HCT116 (cell line): Measurements from ENCODE around the gene IP6K3. TPM values are rescaled to one million over a fixed set of nuclear protein-coding genes. Genes with fewer than 3 reads are reported as not detected.
A peak's percentile ranks its signal among the peaks of the same experiment; 100 is the strongest.

Experiments
- ATAC-seq: fragments of 200-7000 bp; cut with Tn5 transposase; 2 replicates; pipeline ENCODE4 v1.9.1; 2020; ENCODE audit warnings: mild to moderate bottlenecking, moderate library complexity
- BruUV-seq: library from RNA; stranded (reverse); fragments of 400-500 nt; replicated peaks from 2 replicates; lab custom pipeline; 2021; lab: Mats Ljungman, UMichigan
- CTCF ChIA-PET: fragments of 300-600 bp; sonication (Branson Sonifier 250); formaldehyde crosslinking; loops from one replicate; lab custom pipeline; 2021; ENCODE audit warnings: antibody characterized with exemption; lab: Charles Lee
- POLR2A ChIA-PET: fragments of 300-600, 350-600 bp; sonication (Branson Sonifier 250); formaldehyde crosslinking; loops from one replicate; lab custom pipeline; 2021; ENCODE audit warnings: antibody characterized with exemption; lab: Charles Lee
- RAD21 ChIA-PET, 2 experiments: fragments of 300-600 bp; sonication (Branson Sonifier 250); formaldehyde crosslinking; loops; one replicate each; lab custom pipeline; 2023; ENCODE audit warnings: low total read pairs in 2 of 2; ENCODE audit not compliant: uncharacterized antibody in 2 of 2, unreplicated experiment in 2 of 2, low non-redundant PET in 1 of 2; lab: Charles Lee
- DNase-seq: peaks from one replicate; pipeline ENCODE4 v3.0.0-alpha.2; 2010; ENCODE audit warnings: low read depth, low spot score
- H2AFZ ChIP-seq: fragments of 200-600 bp; shearing (Covaris generic), sonication (generic); 2 replicates; pipeline ENCODE4 v1.6.1; 2017; ENCODE audit warnings: low read depth, mixed run types, mixed read lengths, antibody characterized with exemption, low read length; ENCODE audit not compliant: poor library complexity, severe bottlenecking
- H3K27ac ChIP-seq: 2 replicates; pipeline ENCODE4 v1.5.1; 2012; ENCODE audit warnings: low read depth, low read length
- H3K27me3 ChIP-seq: fragments of 200-600 bp; sonication (generic); 2 replicates; pipeline ENCODE4 v1.6.1; 2016; ENCODE audit warnings: mixed run types, low read length, mixed read lengths; ENCODE audit not compliant: insufficient read depth
- H3K36me3 ChIP-seq, 2 experiments: fragments of 200-500 bp in 1 of 2; fragments of 200-600 bp in 1 of 2; sonication (Bioruptor generic) in 1 of 2; sonication (generic) in 1 of 2; 2 replicates each; pipeline versions ENCODE4 v1.5.1 to v1.6.1; 2014 to 2016; ENCODE audit warnings: low read length in 2 of 2, inconsistent platforms in 1 of 2, mixed read lengths in 1 of 2, mixed run types in 1 of 2; ENCODE audit not compliant: insufficient read depth in 2 of 2, control insufficient read depth in 1 of 2
- H3K4me1 ChIP-seq, 2 experiments: fragments of 200-600 bp in 1 of 2; sonication (generic) in 1 of 2; 2 replicates each; pipeline versions ENCODE4 v1.5.1 to v1.6.1; 2012 to 2017; ENCODE audit warnings: low read length in 2 of 2, inconsistent platforms in 1 of 2, mild to moderate bottlenecking in 1 of 2, mixed read lengths in 1 of 2, mixed run types in 1 of 2, moderate library complexity in 1 of 2; ENCODE audit not compliant: insufficient read depth in 2 of 2, control insufficient read depth in 1 of 2
- H3K4me2 ChIP-seq: fragments of 200-600 bp; sonication (generic); 2 replicates; pipeline ENCODE4 v1.6.1; 2017; ENCODE audit warnings: mixed run types, low read length, mixed read lengths
- H3K4me3 ChIP-seq, 2 experiments: fragments of 200-600 bp in 1 of 2; sonication (generic) in 1 of 2; replicated peaks in 1 of 2; 2 replicates each; pipeline ENCODE4 v1.5.1; 2011 to 2016; ENCODE audit warnings: low read length in 2 of 2, control low read depth in 1 of 2, low read depth in 1 of 2, mild to moderate bottlenecking in 1 of 2, mixed read lengths in 1 of 2, mixed run types in 1 of 2
- H3K79me2 ChIP-seq: fragments of 200-600 bp; sonication (generic); 2 replicates; pipeline ENCODE4 v1.6.1; 2017; ENCODE audit warnings: mild to moderate bottlenecking, mixed run types, low read length, moderate library complexity, mixed read lengths; ENCODE audit not compliant: insufficient read depth
- H3K9ac ChIP-seq: fragments of 200-600 bp; sonication (generic); 2 replicates; pipeline ENCODE4 v1.6.1; 2016; ENCODE audit warnings: low read length, mixed read lengths
- H3K9me2 ChIP-seq: fragments of 200-600 bp; sonication (generic), shearing (Covaris generic); 2 replicates; pipeline ENCODE4 v1.6.1; 2017; ENCODE audit warnings: mixed run types, mild to moderate bottlenecking, moderate library complexity; ENCODE audit not compliant: insufficient read depth
- H3K9me3 ChIP-seq, 2 experiments: fragments of 200-500 bp in 1 of 2; fragments of 200-600 bp in 1 of 2; sonication (Bioruptor generic) in 1 of 2; sonication (generic) in 1 of 2; 2 replicates each; pipeline ENCODE4 v1.6.1; 2014 to 2017; ENCODE audit warnings: low read length in 2 of 2, mixed read lengths in 2 of 2, inconsistent platforms in 1 of 2, low read depth in 1 of 2, mild to moderate bottlenecking in 1 of 2, mixed run types in 1 of 2, moderate library complexity in 1 of 2; ENCODE audit not compliant: control insufficient read depth in 1 of 2, insufficient read depth in 1 of 2
- H4K20me1 ChIP-seq: fragments of 200-600 bp; sonication (generic), shearing (Covaris generic); 2 replicates; pipeline ENCODE4 v1.6.1; 2017; ENCODE audit warnings: mixed run types, mild to moderate bottlenecking, moderate library complexity; ENCODE audit not compliant: insufficient read depth
- ATF3 ChIP-seq: IDR thresholded peaks from 2 replicates; pipeline ENCODE4 v1.6.1; 2012
- CBX3 ChIP-seq: IDR thresholded peaks from 2 replicates; pipeline ENCODE4 v1.6.1; 2012; ENCODE audit warnings: low read depth
- CEBPB ChIP-seq: IDR thresholded peaks from 2 replicates; pipeline ENCODE4 v1.6.1; 2012; ENCODE audit warnings: low read depth
- EGR1 ChIP-seq: IDR thresholded peaks from 2 replicates; pipeline ENCODE4 v1.6.1; 2012; ENCODE audit warnings: low read depth
- ELF1 ChIP-seq: IDR thresholded peaks from 2 replicates; pipeline ENCODE4 v1.6.1; 2012; ENCODE audit warnings: low read depth, borderline replicate concordance
- EZH2phosphoT487 ChIP-seq: fragments of 200-600 bp; IDR thresholded peaks from 2 replicates; pipeline ENCODE4 v1.6.1; 2018; ENCODE audit warnings: antibody characterized with exemption, borderline replicate concordance
- FOSL1 ChIP-seq: IDR thresholded peaks from 2 replicates; pipeline ENCODE4 v1.6.1; 2012; ENCODE audit warnings: low read depth
- JUND ChIP-seq: IDR thresholded peaks from 2 replicates; pipeline ENCODE4 v1.6.1; 2012
- MAX ChIP-seq: IDR thresholded peaks from 2 replicates; pipeline ENCODE4 v1.6.1; 2012
- POLR2A ChIP-seq: IDR thresholded peaks from 2 replicates; pipeline ENCODE4 v1.7.0; 2011; ENCODE audit warnings: borderline replicate concordance; ENCODE audit not compliant: insufficient read depth, insufficient read length; ENCODE audit errors: extremely low read depth
- POLR2AphosphoS5 ChIP-seq: IDR thresholded peaks from 2 replicates; pipeline ENCODE4 v1.6.1; 2011; ENCODE audit warnings: mild to moderate bottlenecking, low read depth, low read length, moderate library complexity
- RAD21 ChIP-seq: IDR thresholded peaks from 2 replicates; pipeline ENCODE4 v1.6.1; 2012; ENCODE audit warnings: low read depth, mild to moderate bottlenecking
- SIN3A ChIP-seq: IDR thresholded peaks from 2 replicates; pipeline ENCODE4 v1.6.1; 2012; ENCODE audit warnings: low read depth
- SP1 ChIP-seq: IDR thresholded peaks from 2 replicates; pipeline ENCODE4 v1.6.1; 2012; ENCODE audit warnings: low read depth
- TCF7L2 ChIP-seq: IDR thresholded peaks from 2 replicates; pipeline ENCODE4 v1.7.0; 2011; ENCODE audit warnings: borderline replicate concordance, inconsistent platforms; ENCODE audit not compliant: insufficient read depth, insufficient read length; ENCODE audit errors: extremely low read depth
- YY1 ChIP-seq: IDR thresholded peaks from 2 replicates; pipeline ENCODE4 v1.6.1; 2011; ENCODE audit warnings: low read length, low read depth, moderate library complexity, mild to moderate bottlenecking; ENCODE audit not compliant: insufficient replicate concordance; ENCODE audit errors: extremely low read depth
- ZFX ChIP-seq: fragments of 450-650 bp; IDR thresholded peaks from 2 replicates; pipeline ENCODE4 v1.6.1; 2017
- ZNF274 ChIP-seq: fragments of 200-500 bp; sonication (Bioruptor generic); IDR thresholded peaks from 2 replicates; pipeline ENCODE4 v1.6.1; 2014; ENCODE audit warnings: mild to moderate bottlenecking, low read depth, low read length, inconsistent platforms
- intact Hi-C: fragments of 100-400 bp; cut with micrococcal nuclease; formaldehyde crosslinking; loops from 2 replicates; pipeline ENCODE4 v1.10.0; 2022
- total RNA-seq: library from RNA; stranded (reverse); gene quantifications from one replicate; pipeline ENCODE4 v1.2.1, GENCODE V29; 2021; ENCODE audit not compliant: unreplicated experiment
- TF ChIP-seq, protein P1 (sequence below): IDR thresholded peaks from 2 replicates; pipeline ENCODE4 v1.6.1; 2011; ENCODE audit warnings: mild to moderate bottlenecking, low read length, moderate library complexity; ENCODE audit not compliant: insufficient replicate concordance; ENCODE audit errors: extremely low read depth
- TF ChIP-seq, protein P2 (sequence below): IDR thresholded peaks from 2 replicates; pipeline ENCODE4 v1.6.1; 2012; ENCODE audit warnings: low read depth

IP6K3 gene
- total RNA-seq, 1 experiment from 2014 or later = not detected

- H3K27me3 ChIP-seq = no peaks in the 10 kb centered on the region
- POLR2A ChIA-PET = no interaction called here
- TF ChIP-seq ZFX (no peak), FOSL1 (no peak), CBX3 (no peak), SP1 (no peak), ELF1 (no peak), CEBPB (no peak), TCF7L2 (no peak), POLR2A (no peak), ATF3 (no peak), MAX (no peak), ZNF274 (no peak), POLR2AphosphoS5 (no peak; the same call in 1 of the 2 replicates), SIN3A (no peak), RAD21 (no peak), JUND (no peak), EZH2phosphoT487 (no peak), YY1 (no peak), EGR1 (no peak)
- TF ChIP-seq, protein P1, sequence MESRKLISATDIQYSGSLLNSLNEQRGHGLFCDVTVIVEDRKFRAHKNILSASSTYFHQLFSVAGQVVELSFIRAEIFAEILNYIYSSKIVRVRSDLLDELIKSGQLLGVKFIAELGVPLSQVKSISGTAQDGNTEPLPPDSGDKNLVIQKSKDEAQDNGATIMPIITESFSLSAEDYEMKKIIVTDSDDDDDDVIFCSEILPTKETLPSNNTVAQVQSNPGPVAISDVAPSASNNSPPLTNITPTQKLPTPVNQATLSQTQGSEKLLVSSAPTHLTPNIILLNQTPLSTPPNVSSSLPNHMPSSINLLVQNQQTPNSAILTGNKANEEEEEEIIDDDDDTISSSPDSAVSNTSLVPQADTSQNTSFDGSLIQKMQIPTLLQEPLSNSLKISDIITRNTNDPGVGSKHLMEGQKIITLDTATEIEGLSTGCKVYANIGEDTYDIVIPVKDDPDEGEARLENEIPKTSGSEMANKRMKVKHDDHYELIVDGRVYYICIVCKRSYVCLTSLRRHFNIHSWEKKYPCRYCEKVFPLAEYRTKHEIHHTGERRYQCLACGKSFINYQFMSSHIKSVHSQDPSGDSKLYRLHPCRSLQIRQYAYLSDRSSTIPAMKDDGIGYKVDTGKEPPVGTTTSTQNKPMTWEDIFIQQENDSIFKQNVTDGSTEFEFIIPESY = no peak
- TF ChIP-seq, protein P2, sequence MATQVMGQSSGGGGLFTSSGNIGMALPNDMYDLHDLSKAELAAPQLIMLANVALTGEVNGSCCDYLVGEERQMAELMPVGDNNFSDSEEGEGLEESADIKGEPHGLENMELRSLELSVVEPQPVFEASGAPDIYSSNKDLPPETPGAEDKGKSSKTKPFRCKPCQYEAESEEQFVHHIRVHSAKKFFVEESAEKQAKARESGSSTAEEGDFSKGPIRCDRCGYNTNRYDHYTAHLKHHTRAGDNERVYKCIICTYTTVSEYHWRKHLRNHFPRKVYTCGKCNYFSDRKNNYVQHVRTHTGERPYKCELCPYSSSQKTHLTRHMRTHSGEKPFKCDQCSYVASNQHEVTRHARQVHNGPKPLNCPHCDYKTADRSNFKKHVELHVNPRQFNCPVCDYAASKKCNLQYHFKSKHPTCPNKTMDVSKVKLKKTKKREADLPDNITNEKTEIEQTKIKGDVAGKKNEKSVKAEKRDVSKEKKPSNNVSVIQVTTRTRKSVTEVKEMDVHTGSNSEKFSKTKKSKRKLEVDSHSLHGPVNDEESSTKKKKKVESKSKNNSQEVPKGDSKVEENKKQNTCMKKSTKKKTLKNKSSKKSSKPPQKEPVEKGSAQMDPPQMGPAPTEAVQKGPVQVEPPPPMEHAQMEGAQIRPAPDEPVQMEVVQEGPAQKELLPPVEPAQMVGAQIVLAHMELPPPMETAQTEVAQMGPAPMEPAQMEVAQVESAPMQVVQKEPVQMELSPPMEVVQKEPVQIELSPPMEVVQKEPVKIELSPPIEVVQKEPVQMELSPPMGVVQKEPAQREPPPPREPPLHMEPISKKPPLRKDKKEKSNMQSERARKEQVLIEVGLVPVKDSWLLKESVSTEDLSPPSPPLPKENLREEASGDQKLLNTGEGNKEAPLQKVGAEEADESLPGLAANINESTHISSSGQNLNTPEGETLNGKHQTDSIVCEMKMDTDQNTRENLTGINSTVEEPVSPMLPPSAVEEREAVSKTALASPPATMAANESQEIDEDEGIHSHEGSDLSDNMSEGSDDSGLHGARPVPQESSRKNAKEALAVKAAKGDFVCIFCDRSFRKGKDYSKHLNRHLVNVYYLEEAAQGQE = no peak
- TF ChIP-seq, all 23 proteins: peak for 0
- intact Hi-C loops = loop anchor here (1.0 kb wide), 1 partner anchor 384 kb away; no protein-coding TSS in a partner anchor
- peaks cover 12 to 27% of the 10 kb centered on the region in 2 experiments for H3K4me1 ChIP-seq
- no peak overlapping the region for H3K4me3 ChIP-seq
- 0 out of 2 replicates have a peak overlapping the region, but pooled peaks have one; percentile 37 for H3K4me2 ChIP-seq
- H3K79me2 ChIP-seq = no peaks in the 10 kb centered on the region
- peak overlapping the region; percentile 15; the same call in 1 of the 2 replicates for H3K27ac ChIP-seq
- no peak overlapping the region for H2AFZ ChIP-seq
- no peak overlapping the region for H3K9ac ChIP-seq
- no peaks in the 10 kb centered on the region for H3K9me2 ChIP-seq
- no peak for ATAC-seq
- no peaks in the 10 kb centered on the region for H4K20me1 ChIP-seq
- CTCF ChIA-PET = interaction anchor here (0.8 to 3.8 kb wide), 25 partner anchors 9 to 385 kb away, joined by 3 to 67 read pairs (median 4); partner anchors contain the start of gene UQCC2
- no peak for DNase-seq
- no peaks in the 10 kb centered on the region for H3K9me3 ChIP-seq
- RAD21 ChIA-PET = interaction anchor here in 1 of 2 experiments (1.0 kb wide), 2 partner anchors 257 to 285 kb away, joined by 3 to 7 read pairs; no protein-coding TSS in a partner anchor
- H3K36me3 ChIP-seq = peaks cover 0 to 7% of the 10 kb centered on the region in 2 experiments; a peak in 2 of 4 replicates
- no TSS peak for BruUV-seq
Measured at GRCh38 chr6:33770833-33771145, 24.1 kb upstream of the IP6K3 start.
